CD4-positive, alpha-beta T cell treated with Interleukin-10 for 1 hour (primary cell): ENCODE data around the gene TNS3.

Experiments used
- DNase-seq: peaks from one replicate; pipeline ENCODE4 v3.0.0-alpha.2; 2020

Gene TNS3

GRCh38 chr7:47464266-47464665, 117.6 kb downstream of the TNS3 start:
- DNase-seq, result no peak

GRCh38 chr7:47461746-47462145, 120.2 kb downstream of the TNS3 start:
- DNase-seq, result no peak

- no peak for DNase-seq
Measured at GRCh38 chr7:47461161-47461560, 120.8 kb downstream of the TNS3 start.

GRCh38 chr7:47460251-47460989, 121.5 kb downstream of the TNS3 start:
- no peak for DNase-seq

- no peak for DNase-seq
Measured at GRCh38 chr7:47458486-47458885, 123.4 kb downstream of the TNS3 start.

GRCh38 chr7:47458057-47458456, 123.9 kb downstream of the TNS3 start:
- DNase-seq, result no peak

- no peak for DNase-seq
Measured at GRCh38 chr7:47456210-47456955, 125.5 kb downstream of the TNS3 start.

- no peak for DNase-seq
Measured at GRCh38 chr7:47455872-47456185, 126.1 kb downstream of the TNS3 start.

- DNase-seq, result no peak
Measured at GRCh38 chr7:47454974-47455871, 126.7 kb downstream of the TNS3 start.

- DNase-seq, result no peak
Measured at GRCh38 chr7:47454069-47454973, 127.6 kb downstream of the TNS3 start.

- no peak for DNase-seq
Measured at GRCh38 chr7:47453093-47454061, 128.5 kb downstream of the TNS3 start.

GRCh38 chr7:47452715-47453092, 129.2 kb downstream of the TNS3 start:
- DNase-seq, result no peak

GRCh38 chr7:47452295-47452694, 129.6 kb downstream of the TNS3 start:
- DNase-seq, result no peak

GRCh38 chr7:47451851-47452205, 130.1 kb downstream of the TNS3 start:
- DNase-seq, result no peak

- DNase-seq, result no peak
Measured at GRCh38 chr7:47449810-47450590, 131.9 kb downstream of the TNS3 start.

- no peak for DNase-seq
Measured at GRCh38 chr7:47448971-47449370, 132.9 kb downstream of the TNS3 start.

GRCh38 chr7:47447621-47448349, 134.1 kb downstream of the TNS3 start:
- no peak for DNase-seq

- DNase-seq, result no peak
Measured at GRCh38 chr7:47446871-47447466, 134.9 kb downstream of the TNS3 start.

GRCh38 chr7:47444376-47445098, 137.4 kb downstream of the TNS3 start:
- DNase-seq, result no peak
